Astrocyte (in vitro differentiated cells and primary cell): ENCODE results near the gene KANSL1L. TPM values are rescaled to one million over a fixed set of nuclear protein-coding genes. Genes with fewer than 3 reads are reported as not detected.

Source experiments
- DNase-seq: peaks from one replicate; pipeline ENCODE4 v3.0.0-alpha.2; 2010; ENCODE audit warnings: low read depth
- FAIRE-seq: peaks from 2 replicates; lab custom pipeline; 2011; peaks lifted over from hg19 to GRCh38; lab: Jason Lieb, UNC
- H2AFZ ChIP-seq: 2 replicates; pipeline ENCODE4 v1.6.0; 2012; ENCODE audit warnings: low read depth, low read length, inconsistent platforms
- H3K27ac ChIP-seq: 2 replicates; pipeline ENCODE4 v1.5.1; 2011; ENCODE audit warnings: low read depth, low read length, inconsistent platforms
- H3K27me3 ChIP-seq: 2 replicates; pipeline ENCODE4 v1.6.0; 2011; ENCODE audit warnings: low read length, inconsistent platforms; ENCODE audit not compliant: insufficient read depth
- H3K36me3 ChIP-seq: 2 replicates; pipeline ENCODE4 v1.5.1; 2011; ENCODE audit warnings: low read length, inconsistent platforms; ENCODE audit not compliant: insufficient read depth
- H3K4me1 ChIP-seq: 2 replicates; pipeline ENCODE4 v1.5.1; 2011; ENCODE audit warnings: low read length, inconsistent platforms; ENCODE audit not compliant: insufficient read depth
- H3K4me2 ChIP-seq: 2 replicates; pipeline ENCODE4 v1.6.0; 2012; ENCODE audit warnings: low read length, inconsistent platforms
- H3K4me3 ChIP-seq: 2 replicates; pipeline ENCODE4 v1.5.1; 2011; ENCODE audit warnings: low read depth, mild to moderate bottlenecking, low read length, inconsistent platforms; ENCODE audit not compliant: insufficient read depth
- H3K79me2 ChIP-seq: 2 replicates; pipeline ENCODE4 v1.6.0; 2012; ENCODE audit warnings: mild to moderate bottlenecking, low read length, inconsistent platforms; ENCODE audit not compliant: insufficient read depth
- H3K9ac ChIP-seq: 2 replicates; pipeline ENCODE4 v1.6.0; 2012; ENCODE audit warnings: mild to moderate bottlenecking, low read length, inconsistent platforms
- H3K9me3 ChIP-seq: 2 replicates; pipeline ENCODE4 v1.5.1; 2012; ENCODE audit warnings: low read depth, mild to moderate bottlenecking, low read length, inconsistent platforms; ENCODE audit not compliant: insufficient read depth
- H4K20me1 ChIP-seq: 2 replicates; pipeline ENCODE4 v1.6.0; 2012; ENCODE audit warnings: low read length, inconsistent platforms; ENCODE audit not compliant: insufficient read depth
- H3K27ac Mint-ChIP-seq: one replicate; pipeline ENCODE4 v1.8.0; 2021; ENCODE audit warnings: mild to moderate bottlenecking, mixed read lengths; ENCODE audit not compliant: unreplicated experiment
- H3K27me3 Mint-ChIP-seq: one replicate; pipeline ENCODE4 v1.8.0; 2021; ENCODE audit warnings: low read depth, mixed read lengths; ENCODE audit not compliant: unreplicated experiment
- H3K36me3 Mint-ChIP-seq: one replicate; pipeline ENCODE4 v1.8.0; 2021; ENCODE audit warnings: low read depth, mixed read lengths; ENCODE audit not compliant: unreplicated experiment
- H3K4me1 Mint-ChIP-seq: one replicate; pipeline ENCODE4 v1.8.0; 2021; ENCODE audit warnings: low read depth, mixed read lengths; ENCODE audit not compliant: unreplicated experiment
- H3K4me3 Mint-ChIP-seq: one replicate; pipeline ENCODE4 v1.8.0; 2021; ENCODE audit warnings: mild to moderate bottlenecking, moderate library complexity, mixed read lengths; ENCODE audit not compliant: unreplicated experiment
- H3K9me3 Mint-ChIP-seq: one replicate; pipeline ENCODE4 v1.8.0; 2021; ENCODE audit warnings: mild to moderate bottlenecking, mixed read lengths; ENCODE audit not compliant: unreplicated experiment
- EZH2 ChIP-seq: IDR thresholded peaks from 2 replicates; pipeline ENCODE4 v1.6.1; 2012; ENCODE audit warnings: mild to moderate bottlenecking, low read length, inconsistent platforms; ENCODE audit not compliant: insufficient read depth
- total RNA-seq: library from RNA; stranded (reverse); gene quantifications from 2 replicates; pipeline ENCODE4 v1.2.1, GENCODE V29; 2021
- TF ChIP-seq, protein P1 (sequence below): IDR thresholded peaks from 2 replicates; pipeline ENCODE4 v1.5.1; 2011; ENCODE audit warnings: low read depth, mild to moderate bottlenecking, inconsistent platforms, low read length, moderate library complexity; ENCODE audit not compliant: insufficient read depth

The KANSL1L gene
- total RNA-seq, 1 donor from 2014 or later = 7.5 TPM

DNA sequence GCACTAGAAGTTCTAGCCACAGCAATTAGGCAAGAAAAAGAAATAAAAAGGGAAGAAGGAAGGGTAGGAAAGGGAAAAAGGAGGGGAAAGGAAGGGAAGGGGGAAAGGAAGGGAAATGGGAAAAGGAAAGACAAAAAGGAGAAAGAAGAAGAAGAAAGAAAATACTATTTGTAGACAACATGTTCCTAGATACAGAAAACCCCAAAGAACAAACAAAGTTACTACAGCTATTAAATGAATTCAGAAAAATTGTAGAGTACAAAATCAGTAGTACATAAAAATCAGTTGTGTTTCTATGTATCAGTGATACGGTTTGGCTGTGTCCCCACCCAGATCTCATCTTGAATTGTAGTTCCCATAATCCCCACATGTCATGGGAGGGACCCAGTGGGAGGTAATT lies 116.5 kb downstream of the KANSL1L start:
- Histone ChIP-seq H3K9me3 (no peaks in the 10 kb centered on the region), H3K9ac (no peak overlapping the region), H3K36me3 (no peaks in the 10 kb centered on the region), H3K4me1 (no peaks in the 10 kb centered on the region), H3K27me3 (no peaks in the 10 kb centered on the region), H4K20me1 (no peaks in the 10 kb centered on the region), H2AFZ (no peak overlapping the region), H3K4me3 (no peak overlapping the region), H3K27ac (no peak overlapping the region), H3K79me2 (no peaks in the 10 kb centered on the region), H3K4me2 (no peak overlapping the region)
- no peak overlapping the region for H3K4me3 Mint-ChIP-seq
- TF ChIP-seq, protein P1, sequence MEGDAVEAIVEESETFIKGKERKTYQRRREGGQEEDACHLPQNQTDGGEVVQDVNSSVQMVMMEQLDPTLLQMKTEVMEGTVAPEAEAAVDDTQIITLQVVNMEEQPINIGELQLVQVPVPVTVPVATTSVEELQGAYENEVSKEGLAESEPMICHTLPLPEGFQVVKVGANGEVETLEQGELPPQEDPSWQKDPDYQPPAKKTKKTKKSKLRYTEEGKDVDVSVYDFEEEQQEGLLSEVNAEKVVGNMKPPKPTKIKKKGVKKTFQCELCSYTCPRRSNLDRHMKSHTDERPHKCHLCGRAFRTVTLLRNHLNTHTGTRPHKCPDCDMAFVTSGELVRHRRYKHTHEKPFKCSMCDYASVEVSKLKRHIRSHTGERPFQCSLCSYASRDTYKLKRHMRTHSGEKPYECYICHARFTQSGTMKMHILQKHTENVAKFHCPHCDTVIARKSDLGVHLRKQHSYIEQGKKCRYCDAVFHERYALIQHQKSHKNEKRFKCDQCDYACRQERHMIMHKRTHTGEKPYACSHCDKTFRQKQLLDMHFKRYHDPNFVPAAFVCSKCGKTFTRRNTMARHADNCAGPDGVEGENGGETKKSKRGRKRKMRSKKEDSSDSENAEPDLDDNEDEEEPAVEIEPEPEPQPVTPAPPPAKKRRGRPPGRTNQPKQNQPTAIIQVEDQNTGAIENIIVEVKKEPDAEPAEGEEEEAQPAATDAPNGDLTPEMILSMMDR = no peak
- no peak for TF ChIP-seq EZH2
- DNase-seq (no peak), FAIRE-seq (no peak)
- no peaks in the 10 kb centered on the region for H3K27me3 Mint-ChIP-seq
- H3K9me3 Mint-ChIP-seq = peaks cover 13% of the 10 kb centered on the region
- peaks cover 6% of the 10 kb centered on the region for H3K36me3 Mint-ChIP-seq
- H3K27ac Mint-ChIP-seq = no peak overlapping the region
- H3K4me1 Mint-ChIP-seq = no peaks in the 10 kb centered on the region

DNA sequence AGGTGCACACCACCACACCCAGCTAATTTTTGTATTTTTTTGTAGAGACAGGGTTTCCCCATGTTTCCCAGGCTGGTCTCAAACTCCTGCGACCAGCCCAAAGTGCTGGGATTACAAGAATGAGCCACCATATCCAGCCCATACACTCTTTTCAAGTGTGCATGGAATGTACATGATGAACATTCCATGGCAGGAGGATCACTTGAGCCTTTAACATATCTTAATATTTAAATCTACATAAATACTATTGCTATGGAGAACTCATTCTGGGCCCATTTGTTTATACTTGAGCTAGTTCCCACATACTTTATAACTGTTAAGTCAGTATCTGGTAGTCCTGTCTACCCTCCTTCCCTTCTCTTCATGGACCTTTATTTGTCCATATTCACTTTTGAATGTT lies 120.3 kb downstream of the KANSL1L start:
- DNase-seq = no peak
- no peak for FAIRE-seq
- no peak overlapping the region for H3K4me3 ChIP-seq
- H3K9me3 Mint-ChIP-seq = peaks cover 13% of the 10 kb centered on the region
- H3K27me3 Mint-ChIP-seq = no peaks in the 10 kb centered on the region
- H3K79me2 ChIP-seq = no peaks in the 10 kb centered on the region
- H3K4me1 ChIP-seq = no peaks in the 10 kb centered on the region
- H3K36me3 Mint-ChIP-seq = peaks cover 4% of the 10 kb centered on the region
- H3K27ac ChIP-seq = no peak overlapping the region
- no peaks in the 10 kb centered on the region for H4K20me1 ChIP-seq
- H3K4me2 ChIP-seq = no peak overlapping the region
- H2AFZ ChIP-seq = no peak overlapping the region
- H3K4me1 Mint-ChIP-seq = no peaks in the 10 kb centered on the region
- H3K36me3 ChIP-seq = no peaks in the 10 kb centered on the region
- no peaks in the 10 kb centered on the region for H3K9me3 ChIP-seq
- TF ChIP-seq EZH2 = no peak
- TF ChIP-seq, protein P1 = no peak
- no peak overlapping the region for H3K27ac Mint-ChIP-seq
- H3K9ac ChIP-seq = no peak overlapping the region
- no peak overlapping the region for H3K4me3 Mint-ChIP-seq
- no peaks in the 10 kb centered on the region for H3K27me3 ChIP-seq

GRCh38 chr2:210049831-210050230 lies 121.4 kb downstream of the KANSL1L start:
- no peaks in the 10 kb centered on the region for H3K4me1 Mint-ChIP-seq
- no peak overlapping the region for H2AFZ ChIP-seq
- no peaks in the 10 kb centered on the region for H3K27me3 ChIP-seq
- no peak overlapping the region for H3K27ac Mint-ChIP-seq
- DNase-seq (no peak), FAIRE-seq (no peak)
- no peak overlapping the region for H3K27ac ChIP-seq
- no peaks in the 10 kb centered on the region for H3K79me2 ChIP-seq
- H3K4me1 ChIP-seq = no peaks in the 10 kb centered on the region
- H3K4me3 ChIP-seq = no peak overlapping the region
- no peak overlapping the region for H3K9ac ChIP-seq
- H3K4me3 Mint-ChIP-seq = no peak overlapping the region
- TF ChIP-seq, protein P1 = no peak
- TF ChIP-seq EZH2 = no peak
- peaks cover 7% of the 10 kb centered on the region for H3K9me3 Mint-ChIP-seq
- peaks cover 4% of the 10 kb centered on the region for H3K36me3 Mint-ChIP-seq
- no peaks in the 10 kb centered on the region for H3K9me3 ChIP-seq
- no peaks in the 10 kb centered on the region for H3K27me3 Mint-ChIP-seq
- H3K4me2 ChIP-seq = no peak overlapping the region
- H4K20me1 ChIP-seq = no peaks in the 10 kb centered on the region
- no peaks in the 10 kb centered on the region for H3K36me3 ChIP-seq
